OCI-LY3 (cell line): ENCODE results near the gene RBM6.

Experiments used
- H2AFZ ChIP-seq: fragments of 200-600, 300-600 bp; shearing (Covaris generic); 2 replicates; pipeline ENCODE4 v1.6.0; 2014; ENCODE audit warnings: antibody characterized with exemption, low read depth, low read length
- H3K27ac ChIP-seq: fragments of 200-600, 300-600 bp; sonication (generic); 2 replicates; pipeline ENCODE4 v1.5.1; 2014; ENCODE audit warnings: mild to moderate bottlenecking, low read length, moderate library complexity, mixed read lengths
- H3K27me3 ChIP-seq: fragments of 200-600, 300-600 bp; sonication (generic); 2 replicates; pipeline ENCODE4 v1.6.1; 2014; ENCODE audit warnings: low read depth, low read length, mixed read lengths
- H3K36me3 ChIP-seq: fragments of 200-600, 300-600 bp; sonication (generic); replicated peaks from 2 replicates; pipeline ENCODE3; 2014; ENCODE audit warnings: low read depth, low read length, mixed read lengths
- H3K4me1 ChIP-seq: fragments of 300-600, 200-600 bp; sonication (generic); 2 replicates; pipeline ENCODE4 v1.6.1; 2014; ENCODE audit warnings: low read length, mixed read lengths
- H3K4me2 ChIP-seq: fragments of 200-600, 300-600 bp; sonication (generic); 2 replicates; pipeline ENCODE4 v1.6.1; 2014; ENCODE audit warnings: low read length, mixed read lengths
- H3K4me3 ChIP-seq: fragments of 300-600, 200-600 bp; sonication (generic); 2 replicates; pipeline ENCODE4 v1.5.1; 2014; ENCODE audit warnings: antibody characterized with exemption, mild to moderate bottlenecking, low read length, moderate library complexity
- H3K79me2 ChIP-seq: fragments of 300-600, 200-600 bp; shearing (Covaris generic); 2 replicates; pipeline ENCODE4 v1.6.1; 2014; ENCODE audit warnings: mild to moderate bottlenecking, low read length, mixed read lengths
- H3K9ac ChIP-seq: fragments of 300-600, 200-600 bp; shearing (Covaris generic); 2 replicates; pipeline ENCODE4 v1.6.0; 2014; ENCODE audit warnings: mild to moderate bottlenecking, low read length, moderate library complexity
- H3K9me3 ChIP-seq: fragments of 200-600, 300-600 bp; shearing (Covaris generic); 2 replicates; pipeline ENCODE4 v1.6.1; 2014; ENCODE audit warnings: low read length, mixed read lengths; ENCODE audit not compliant: insufficient read depth
- H4K20me1 ChIP-seq: fragments of 200-600, 300-600 bp; sonication (generic); 2 replicates; pipeline ENCODE4 v1.6.1; 2016; ENCODE audit warnings: low read length, mixed read lengths; ENCODE audit not compliant: insufficient read depth
- EZH2phosphoT487 ChIP-seq: fragments of 200-600 bp; shearing (Covaris generic); IDR thresholded peaks from 2 replicates; pipeline ENCODE4 v1.6.1; 2018; ENCODE audit warnings: antibody characterized with exemption, mixed run types, low read depth
- TF ChIP-seq, protein P1 (sequence below): fragments of 200-600, 300-600 bp; sonication (generic); IDR thresholded peaks from 2 replicates; pipeline ENCODE4 v1.5.1; 2014; ENCODE audit warnings: antibody characterized with exemption, low read length, low read depth

Gene RBM6

DNA sequence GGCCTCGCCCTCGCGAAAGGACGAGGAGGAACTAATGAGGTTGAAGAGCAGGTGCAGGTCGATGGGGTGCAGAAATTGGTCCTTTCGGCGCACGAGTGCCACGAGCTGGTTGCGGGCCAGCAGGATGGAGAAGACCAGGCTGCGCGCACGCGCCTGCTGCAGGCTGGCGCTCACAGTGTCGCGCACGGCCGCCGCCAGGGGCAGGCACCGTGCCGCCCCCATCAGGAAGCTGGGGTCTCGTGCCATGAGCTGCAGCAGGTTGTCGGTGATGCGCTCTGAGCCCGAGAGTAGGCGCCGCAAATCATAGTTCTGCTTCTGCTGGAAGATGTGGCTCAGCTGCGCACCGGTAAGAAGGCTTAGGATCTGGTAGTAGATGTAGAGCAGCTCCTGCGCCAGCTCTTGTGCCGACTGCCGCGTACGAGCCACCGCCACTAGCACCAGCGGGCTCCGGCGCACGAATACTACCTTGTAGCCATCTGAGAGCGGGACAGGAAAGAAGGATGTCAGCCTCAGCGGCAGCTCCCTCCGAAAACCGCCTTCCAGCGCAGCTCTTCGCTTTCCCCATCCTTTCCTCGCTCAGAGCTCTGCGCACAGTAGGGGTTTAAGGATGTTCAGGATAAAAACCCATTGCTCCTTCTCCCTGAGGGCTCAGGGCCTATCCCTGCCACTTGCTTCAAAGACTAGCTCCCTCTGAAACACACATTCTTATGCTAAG is 29.4 kb upstream of the RBM6 start:
- Histone ChIP-seq H3K27me3 (no peaks in the 10 kb centered on the region), H3K4me2 (no peak overlapping the region), H3K9ac (no peak overlapping the region), H3K27ac (no peak overlapping the region), H4K20me1 (no peaks in the 10 kb centered on the region), H3K9me3 (no peaks in the 10 kb centered on the region), H3K79me2 (no peaks in the 10 kb centered on the region), H2AFZ (no peak overlapping the region), H3K4me3 (no peak overlapping the region), H3K4me1 (peaks cover 11% of the 10 kb centered on the region), H3K36me3 (peaks cover 4% of the 10 kb centered on the region)
- no peak for TF ChIP-seq EZH2phosphoT487
- TF ChIP-seq, protein P1, sequence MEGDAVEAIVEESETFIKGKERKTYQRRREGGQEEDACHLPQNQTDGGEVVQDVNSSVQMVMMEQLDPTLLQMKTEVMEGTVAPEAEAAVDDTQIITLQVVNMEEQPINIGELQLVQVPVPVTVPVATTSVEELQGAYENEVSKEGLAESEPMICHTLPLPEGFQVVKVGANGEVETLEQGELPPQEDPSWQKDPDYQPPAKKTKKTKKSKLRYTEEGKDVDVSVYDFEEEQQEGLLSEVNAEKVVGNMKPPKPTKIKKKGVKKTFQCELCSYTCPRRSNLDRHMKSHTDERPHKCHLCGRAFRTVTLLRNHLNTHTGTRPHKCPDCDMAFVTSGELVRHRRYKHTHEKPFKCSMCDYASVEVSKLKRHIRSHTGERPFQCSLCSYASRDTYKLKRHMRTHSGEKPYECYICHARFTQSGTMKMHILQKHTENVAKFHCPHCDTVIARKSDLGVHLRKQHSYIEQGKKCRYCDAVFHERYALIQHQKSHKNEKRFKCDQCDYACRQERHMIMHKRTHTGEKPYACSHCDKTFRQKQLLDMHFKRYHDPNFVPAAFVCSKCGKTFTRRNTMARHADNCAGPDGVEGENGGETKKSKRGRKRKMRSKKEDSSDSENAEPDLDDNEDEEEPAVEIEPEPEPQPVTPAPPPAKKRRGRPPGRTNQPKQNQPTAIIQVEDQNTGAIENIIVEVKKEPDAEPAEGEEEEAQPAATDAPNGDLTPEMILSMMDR, result no peak

DNA sequence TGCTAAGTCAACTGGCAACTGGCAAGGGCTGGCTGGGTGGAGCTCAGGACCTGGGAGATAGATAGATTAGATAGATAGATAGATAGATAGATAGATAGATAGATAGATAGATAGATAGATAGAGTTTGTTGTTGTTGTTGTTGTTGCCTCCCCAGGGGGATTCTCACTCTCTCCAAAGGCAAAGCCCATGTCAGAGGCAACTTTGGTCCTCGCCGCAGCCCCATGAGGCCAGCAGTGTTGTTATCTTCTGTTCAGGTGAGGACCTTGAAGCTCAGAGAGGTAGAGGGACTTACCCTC is 28.9 kb upstream of the RBM6 start:
- Histone ChIP-seq H3K4me3 (no peak overlapping the region), H3K79me2 (no peaks in the 10 kb centered on the region), H3K27ac (no peak overlapping the region), H3K9ac (no peak overlapping the region), H4K20me1 (no peaks in the 10 kb centered on the region), H3K27me3 (no peaks in the 10 kb centered on the region), H3K9me3 (no peaks in the 10 kb centered on the region), H2AFZ (no peak overlapping the region), H3K4me1 (peaks cover 6% of the 10 kb centered on the region), H3K36me3 (peaks cover 4% of the 10 kb centered on the region), H3K4me2 (no peak overlapping the region)
- TF ChIP-seq, protein P1, result no peak
- no peak for TF ChIP-seq EZH2phosphoT487

DNA sequence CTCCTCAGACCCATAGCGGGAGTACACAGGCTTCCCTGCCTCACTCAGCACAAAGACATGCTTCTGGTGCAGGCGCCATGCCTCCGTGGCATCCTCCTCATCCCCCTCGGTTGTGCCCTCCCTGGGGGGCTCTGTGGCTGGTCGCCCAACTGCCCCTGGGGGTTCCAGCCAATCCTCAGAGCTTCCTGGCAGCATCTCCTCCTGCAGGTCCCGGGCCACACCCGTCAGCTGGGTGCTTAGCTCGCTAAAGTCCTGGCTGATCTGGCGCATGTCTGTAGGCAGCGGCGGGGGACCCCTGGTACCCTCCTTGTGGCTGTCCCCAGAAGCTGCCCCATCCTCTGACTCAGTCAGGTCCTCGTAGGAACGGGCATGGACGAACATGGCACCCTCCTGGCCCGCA is 28.3 kb upstream of the RBM6 start:
- Histone ChIP-seq H3K4me2 (no peak overlapping the region), H3K36me3 (peaks cover 4% of the 10 kb centered on the region), H3K4me1 (peaks cover under 1% of the 10 kb centered on the region), H4K20me1 (no peaks in the 10 kb centered on the region), H3K9ac (no peak overlapping the region), H3K4me3 (no peak overlapping the region), H3K9me3 (no peaks in the 10 kb centered on the region), H3K27ac (no peak overlapping the region), H3K27me3 (no peaks in the 10 kb centered on the region), H3K79me2 (no peaks in the 10 kb centered on the region), H2AFZ (no peak overlapping the region)
- TF ChIP-seq, protein P1, result no peak
- TF ChIP-seq EZH2phosphoT487, result no peak

DNA sequence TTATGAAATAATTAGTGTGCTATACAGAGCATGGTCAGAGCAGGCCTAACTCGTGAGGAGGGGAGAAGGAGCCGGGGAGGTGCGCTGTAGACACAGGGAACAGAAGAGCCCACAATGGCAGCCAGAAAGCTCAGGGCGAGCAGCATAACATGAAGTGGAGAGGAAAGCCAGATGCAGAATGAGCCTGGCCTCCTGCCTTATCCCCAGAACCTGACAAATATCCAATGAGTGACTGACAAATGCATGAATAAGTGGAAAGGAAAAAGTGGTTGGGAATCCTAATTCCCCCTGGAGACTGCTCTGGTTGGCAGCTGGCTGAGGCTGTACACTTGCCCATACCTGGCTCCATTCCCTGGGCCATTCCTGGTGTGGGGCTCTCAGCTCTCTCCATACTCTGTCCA is 27.1 kb upstream of the RBM6 start:
- Histone ChIP-seq H3K36me3 (peaks cover 4% of the 10 kb centered on the region), H3K27me3 (no peaks in the 10 kb centered on the region), H3K4me3 (no peak overlapping the region), H4K20me1 (no peaks in the 10 kb centered on the region), H3K9me3 (no peaks in the 10 kb centered on the region), H3K4me2 (no peak overlapping the region), H3K9ac (no peak overlapping the region), H3K79me2 (no peaks in the 10 kb centered on the region), H3K4me1 (no peaks in the 10 kb centered on the region), H2AFZ (no peak overlapping the region), H3K27ac (no peak overlapping the region)
- no peak for TF ChIP-seq EZH2phosphoT487
- TF ChIP-seq, protein P1, result no peak
